ENCODE results near the gene PRPF38B. TPM values are rescaled to one million over a fixed set of nuclear protein-coding genes. Genes with fewer than 3 reads are reported as not detected.

Gene PRPF38B
- total and polyA plus RNA-seq, 10 of the 15 experiments (the other 5 are each of a cell fraction or from before 2014, with no cell fraction given) = 32.9 to 79.2 (median 47.8) TPM

- no peak for FAIRE-seq
- SMC1A ChIA-PET (ENCODE audit: uncharacterized antibody, unreplicated experiment) = interaction anchor here (1.5 kb wide), 1 partner anchor 14 kb away, joined by 3 read pairs; no protein-coding TSS in a partner anchor
- no TSS peak for BruUV-seq (replicated peaks)
- no peak for TF ChIP-seq SPI1 (IDR thresholded peaks at IDR 0.05; ENCODE audit: borderline replicate concordance, insufficient read depth, low read depth, low read length)
- no peak for TF ChIP-seq MTA3 (IDR thresholded peaks at IDR 0.05; ENCODE audit: borderline replicate concordance, low read length)
- no peak for TF ChIP-seq RAD51 (IDR thresholded peaks at IDR 0.05)
- no peak for TF ChIP-seq ZNF687 (IDR thresholded peaks at IDR 0.05)
- TF ChIP-seq REST (IDR thresholded peaks at IDR 0.05; ENCODE audit: low read depth, low read length) = no peak
- TF ChIP-seq CEBPB (IDR thresholded peaks at IDR 0.05; ENCODE audit: borderline replicate concordance in 1 of 2, low read depth in 2 of 2, low read length in 2 of 2) = no peak
- no peak for TF ChIP-seq RELA (IDR thresholded peaks at IDR 0.05; ENCODE audit: borderline replicate concordance, partially characterized antibody)
- no peak for TF ChIP-seq ZNF274 (IDR thresholded peaks at IDR 0.05; ENCODE audit: insufficient read depth, insufficient read length)
- TF ChIP-seq CHD2 (IDR thresholded peaks at IDR 0.05; ENCODE audit: borderline replicate concordance, low read depth, low read length) = no peak
- TF ChIP-seq PBX3 (IDR thresholded peaks at IDR 0.05; ENCODE audit: insufficient replicate concordance, low read depth, low read length) = no peak
- TF ChIP-seq MYC (IDR thresholded peaks at IDR 0.05; ENCODE audit: insufficient read depth, insufficient read length, insufficient replicate concordance, low read length, severe bottlenecking) = no peak
- no peak for TF ChIP-seq POLR2AphosphoS2 (IDR thresholded peaks at IDR 0.05; ENCODE audit: low read depth, low read length)
These were observed 9.2 kb downstream of the PRPF38B start for GRCh38 chr1:108701176-108701849.

More at GRCh38 chr1:108701176-108701849, 9.2 kb downstream of the PRPF38B start:
- Histone ChIP-seq H3K27ac (ENCODE audit: control insufficient read depth, insufficient read depth) (no peak overlapping the region), H3K4me1 (ENCODE audit: control insufficient read depth, insufficient read depth, low read length) (peaks cover 8% of the 10 kb centered on the region; the same call in 1 of the 2 replicates), H3K4me2 (ENCODE audit: control insufficient read depth, insufficient read depth) (no peak overlapping the region), H2AFZ (ENCODE audit: control insufficient read depth, low read depth, low read length) (no peak overlapping the region), H3K79me2 (ENCODE audit: control insufficient read depth, insufficient read depth, low read length) (peaks cover 8% of the 10 kb centered on the region), H3K36me3 (ENCODE audit: control insufficient read depth in 2 of 2, insufficient read depth in 2 of 2, low read length in 1 of 2) (peaks cover 8 to 37% of the 10 kb centered on the region in 2 experiments), H3K27me3 (replicated peaks in 1 of 2; ENCODE audit: control insufficient read depth in 2 of 2, insufficient read depth in 2 of 2, low read length in 1 of 2) (no peaks in the 10 kb centered on the region), H4K20me1 (ENCODE audit: control insufficient read depth, insufficient read depth) (no peaks in the 10 kb centered on the region), H3K9ac (ENCODE audit: control insufficient read depth, insufficient read depth, low read length) (no peak overlapping the region), H3K9me3 (replicated peaks; ENCODE audit: control insufficient read depth, insufficient read depth, low read length) (no peaks in the 10 kb centered on the region), H3K4me3 (no peak overlapping the region)
- ChIA-PET POLR2A (interaction anchor here (1.0 kb wide), 1 partner anchor 8 kb away, joined by 4 read pairs; the partner anchor contains the start of gene PRPF38B), CTCF (no interaction called here), RAD21 (ENCODE audit: unreplicated experiment) (no interaction called here)
- DNase-seq (ENCODE audit: low read depth, low spot score) (no peak), ATAC-seq (no peak)
- 90% methylated on average over 5 of the region's 5 CpGs for WGBS (ENCODE audit: insufficient coverage, insufficient replicate concordance, low lambda C conversion rate, missing lambda C conversion rate)
- intact Hi-C loops (cut with micrococcal nuclease; ENCODE audit: unreplicated experiment) (no loop called here), in situ Hi-C loops (cut with MboI) (no loop called here)
